HL-60 (cell line): Measurements from ENCODE around the gene SH2D3A.

Source experiments
- CTCF ChIP-seq: IDR thresholded peaks from one replicate; pipeline ENCODE4 v1.5.1; 2011; ENCODE audit warnings: low read length, control low read depth, inconsistent platforms; ENCODE audit not compliant: insufficient read depth
- GABPA ChIP-seq: IDR thresholded peaks from 2 replicates; pipeline ENCODE4 v1.6.1; 2012; ENCODE audit warnings: low read depth
- POLR2AphosphoS5 ChIP-seq: IDR thresholded peaks from 2 replicates; pipeline ENCODE4 v1.6.1; 2012; ENCODE audit warnings: low read depth
- REST ChIP-seq: IDR thresholded peaks from 2 replicates; pipeline ENCODE4 v1.6.1; 2012; ENCODE audit warnings: low read depth; ENCODE audit not compliant: insufficient replicate concordance

- no peak for TF ChIP-seq CTCF
- TF ChIP-seq POLR2AphosphoS5: no peak
- no peak for TF ChIP-seq REST
- no peak for TF ChIP-seq GABPA
Observed at GRCh38 chr19:6766357-6767080, 716 bp downstream of the SH2D3A start.
